ENCODE results near the gene D2HGDH.
"Not testable (repeated sequence)": the region's sequence is repeated elsewhere in the genome, so short reads cannot be mapped to it uniquely, and the experiment has no call there.

DNA sequence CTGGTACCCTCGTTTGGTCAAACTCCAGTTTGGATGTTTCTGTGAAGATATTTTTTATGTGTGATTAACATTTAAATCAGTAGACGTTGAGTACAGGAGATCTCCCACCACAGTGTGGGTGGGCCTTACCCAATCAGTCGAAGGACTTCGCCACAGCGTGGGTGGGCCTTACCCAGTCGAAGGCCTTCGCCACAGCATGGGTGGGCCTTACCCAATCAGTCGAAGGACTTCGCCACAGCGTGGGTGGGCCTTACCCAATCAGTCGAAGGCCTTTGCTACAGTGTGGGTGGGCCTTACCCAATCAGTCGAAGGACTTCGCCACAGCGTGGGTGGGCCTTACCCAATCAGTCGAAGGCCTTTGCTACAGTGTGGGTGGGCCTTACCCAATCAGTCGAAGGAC lies 25.5 kb downstream of the D2HGDH start:
- not testable (repeated sequence) for TF ChIP-seq POLR2A (IDR thresholded peaks at IDR 0.05); POLR2AphosphoS5 (IDR thresholded peaks at IDR 0.05; ENCODE audit: insufficient read depth in 1 of 2, low read depth in 1 of 2)
- TF ChIP-seq, protein P1, sequence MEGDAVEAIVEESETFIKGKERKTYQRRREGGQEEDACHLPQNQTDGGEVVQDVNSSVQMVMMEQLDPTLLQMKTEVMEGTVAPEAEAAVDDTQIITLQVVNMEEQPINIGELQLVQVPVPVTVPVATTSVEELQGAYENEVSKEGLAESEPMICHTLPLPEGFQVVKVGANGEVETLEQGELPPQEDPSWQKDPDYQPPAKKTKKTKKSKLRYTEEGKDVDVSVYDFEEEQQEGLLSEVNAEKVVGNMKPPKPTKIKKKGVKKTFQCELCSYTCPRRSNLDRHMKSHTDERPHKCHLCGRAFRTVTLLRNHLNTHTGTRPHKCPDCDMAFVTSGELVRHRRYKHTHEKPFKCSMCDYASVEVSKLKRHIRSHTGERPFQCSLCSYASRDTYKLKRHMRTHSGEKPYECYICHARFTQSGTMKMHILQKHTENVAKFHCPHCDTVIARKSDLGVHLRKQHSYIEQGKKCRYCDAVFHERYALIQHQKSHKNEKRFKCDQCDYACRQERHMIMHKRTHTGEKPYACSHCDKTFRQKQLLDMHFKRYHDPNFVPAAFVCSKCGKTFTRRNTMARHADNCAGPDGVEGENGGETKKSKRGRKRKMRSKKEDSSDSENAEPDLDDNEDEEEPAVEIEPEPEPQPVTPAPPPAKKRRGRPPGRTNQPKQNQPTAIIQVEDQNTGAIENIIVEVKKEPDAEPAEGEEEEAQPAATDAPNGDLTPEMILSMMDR (IDR thresholded peaks at IDR 0.05), result not testable (repeated sequence)

Data from vagina (tissue), 2 donors.